ENCODE data around the gene NKAIN2.

The NKAIN2 gene

GRCh38 chr6:124772733-124773319 lies 969.2 kb downstream of the NKAIN2 start:
- no peak for TF ChIP-seq CTCF (IDR thresholded peaks at IDR 0.05; ENCODE audit: low read depth, low read length)

GRCh38 chr6:124775121-124775520 lies 971.5 kb downstream of the NKAIN2 start:
- no peak for TF ChIP-seq CTCF (IDR thresholded peaks at IDR 0.05; ENCODE audit: low read depth, low read length)
- no peak for DNase-seq (ENCODE audit: extremely low read depth, low read depth)

More at GRCh38 chr6:124772733-124773319, 969.2 kb downstream of the NKAIN2 start:
- no peak for DNase-seq (ENCODE audit: extremely low read depth, low read depth)

- no peak for TF ChIP-seq CTCF (IDR thresholded peaks at IDR 0.05; ENCODE audit: low read depth, low read length)
- DNase-seq (ENCODE audit: extremely low read depth, low read depth), result no peak
Measured at GRCh38 chr6:124777863-124778262, 974.2 kb downstream of the NKAIN2 start.

GRCh38 chr6:124780623-124781022 lies 977.0 kb downstream of the NKAIN2 start:
- no peak for DNase-seq (ENCODE audit: extremely low read depth, low read depth)
- no peak for TF ChIP-seq CTCF (IDR thresholded peaks at IDR 0.05; ENCODE audit: low read depth, low read length)

GRCh38 chr6:124783344-124783743 lies 979.7 kb downstream of the NKAIN2 start:
- TF ChIP-seq CTCF (IDR thresholded peaks at IDR 0.05; ENCODE audit: low read depth, low read length), result no peak
- DNase-seq (ENCODE audit: extremely low read depth, low read depth), result no peak

- TF ChIP-seq CTCF (IDR thresholded peaks at IDR 0.05; ENCODE audit: low read depth, low read length), result no peak
- DNase-seq (ENCODE audit: extremely low read depth, low read depth), result no peak
Measured at GRCh38 chr6:124791156-124791555, 987.5 kb downstream of the NKAIN2 start.

GRCh38 chr6:124792386-124792785 lies 988.7 kb downstream of the NKAIN2 start:
- TF ChIP-seq CTCF (IDR thresholded peaks at IDR 0.05; ENCODE audit: low read depth, low read length), result no peak
- no peak for DNase-seq (ENCODE audit: extremely low read depth, low read depth)
